CD4-positive, alpha-beta memory T cell (primary cell): ENCODE results near the gene KLRC2. TPM values are rescaled to one million over a fixed set of nuclear protein-coding genes. Genes with fewer than 3 reads are reported as not detected.
"Not testable (repeated sequence)": the region's sequence is repeated elsewhere in the genome, so short reads cannot be mapped to it uniquely, and the experiment has no call there.

Source experiments
- CTCF ChIA-PET: fragments of 350-600 bp; sonication (Branson Sonifier 250); formaldehyde crosslinking; loops from one replicate; lab custom pipeline; 2021; ENCODE audit warnings: inconsistent platforms; ENCODE audit not compliant: partially characterized antibody; lab: Charles Lee
- POLR2A ChIA-PET: fragments of 350-600 bp; sonication (Branson Sonifier 250); formaldehyde crosslinking; loops from one replicate; lab custom pipeline; 2021; ENCODE audit not compliant: partially characterized antibody; lab: Charles Lee
- DNase-seq, 5 donors: peaks; one replicate each; pipeline versions ENCODE4 v3.0.0 to v3.0.0-alpha.2; 2020 to 2022; ENCODE audit warnings: mixed read lengths in 1 of 5
- H3K27ac ChIP-seq: one replicate; pipeline ENCODE4 v1.7.0; 2013; ENCODE audit warnings: low read depth, low read length
- H3K27me3 ChIP-seq: 2 replicates; pipeline ENCODE4 v1.7.0; 2013; ENCODE audit warnings: mild to moderate bottlenecking, low read length, moderate library complexity; ENCODE audit not compliant: insufficient read depth
- H3K36me3 ChIP-seq: 2 replicates; pipeline ENCODE4 v1.7.0; 2013; ENCODE audit warnings: mild to moderate bottlenecking, low read length, moderate library complexity; ENCODE audit not compliant: insufficient read depth
- H3K4me1 ChIP-seq: 2 replicates; pipeline ENCODE4 v1.7.0; 2013; ENCODE audit warnings: mild to moderate bottlenecking, low read length, moderate library complexity; ENCODE audit not compliant: insufficient read depth
- H3K4me3 ChIP-seq, 2 donors: one replicate each; pipeline ENCODE4 v1.7.0; 2013; ENCODE audit warnings: low read length in 2 of 2, mild to moderate bottlenecking in 1 of 2
- H3K9me3 ChIP-seq, 2 donors: one replicate each; pipeline ENCODE4 v1.7.0; 2013; ENCODE audit warnings: low read length in 2 of 2, control low read depth in 1 of 2; ENCODE audit not compliant: control insufficient read depth in 1 of 2
- H3K27ac Mint-ChIP-seq, 7 donors: one replicate each; pipeline ENCODE4 v1.8.0; 2020 to 2021; ENCODE audit warnings: mixed read lengths in 7 of 7, mild to moderate bottlenecking in 6 of 7, inconsistent platforms in 3 of 7, moderate library complexity in 3 of 7
- H3K27me3 Mint-ChIP-seq, 2 donors: one replicate each; pipeline ENCODE4 v1.8.0; 2020 to 2021; ENCODE audit warnings: mixed read lengths in 2 of 2
- H3K36me3 Mint-ChIP-seq, 2 donors: one replicate each; pipeline ENCODE4 v1.8.0; 2020 to 2021; ENCODE audit warnings: mixed read lengths in 2 of 2, inconsistent platforms in 1 of 2, mild to moderate bottlenecking in 1 of 2
- H3K4me1 Mint-ChIP-seq, 4 donors: one replicate each; pipeline ENCODE4 v1.8.0; 2020 to 2021; ENCODE audit warnings: mixed read lengths in 4 of 4, mild to moderate bottlenecking in 1 of 4
- H3K4me3 Mint-ChIP-seq, 8 donors: one replicate each; pipeline ENCODE4 v1.8.0; 2020 to 2021; ENCODE audit warnings: mixed read lengths in 8 of 8, mild to moderate bottlenecking in 7 of 8, moderate library complexity in 6 of 8, inconsistent platforms in 3 of 8
- H3K9me3 Mint-ChIP-seq, 8 donors: one replicate each; pipeline ENCODE4 v1.8.0; 2020 to 2021; ENCODE audit warnings: mixed read lengths in 8 of 8, mild to moderate bottlenecking in 5 of 8, inconsistent platforms in 3 of 8, moderate library complexity in 1 of 8
- intact Hi-C: fragments of 100-400 bp; cut with micrococcal nuclease; formaldehyde crosslinking; loops from one replicate; pipeline ENCODE4 v1.15.1; 2023
- polyA plus RNA-seq, 2 donors: library from polyadenylated mRNA; unstranded; fragments of 300-500 nt; fragmentation: Illumina TruSeq; gene quantifications; one replicate each; pipeline ENCODE4 v1.2.3, GENCODE V29; 2021
- total RNA-seq, 2 experiments: library from RNA; stranded (reverse); gene quantifications; one replicate each; pipeline ENCODE4 v1.2.3, GENCODE V29; 2021

Gene KLRC2
- total RNA-seq (not detected), polyA plus RNA-seq (not detected)

- H3K4me1 Mint-ChIP-seq, H3K27me3 ChIP-seq, H3K4me3 ChIP-seq, intact Hi-C loops, H3K27ac Mint-ChIP-seq, H3K27me3 Mint-ChIP-seq, DNase-seq, H3K4me3 Mint-ChIP-seq, H3K36me3 Mint-ChIP-seq, H3K4me1 ChIP-seq, H3K9me3 Mint-ChIP-seq, CTCF ChIA-PET, H3K36me3 ChIP-seq, H3K27ac ChIP-seq, H3K9me3 ChIP-seq, POLR2A ChIA-PET: not testable (repeated sequence)
Measured at GRCh38 chr12:10435816-10436215, at the start of gene KLRC2. KLRC2 (minus strand) TSS chr12:10436010; CDS start chr12:10435986, 24 bp downstream.

GRCh38 chr12:10481901-10482300, 46.1 kb upstream of the KLRC2 start:
- H3K27me3 ChIP-seq, H3K4me3 ChIP-seq, DNase-seq, H3K9me3 ChIP-seq, H3K4me1 ChIP-seq, intact Hi-C loops, H3K27ac ChIP-seq, H3K36me3 ChIP-seq, POLR2A ChIA-PET, H3K4me3 Mint-ChIP-seq, H3K36me3 Mint-ChIP-seq, H3K27ac Mint-ChIP-seq, CTCF ChIA-PET, H3K4me1 Mint-ChIP-seq: not testable (repeated sequence)
- Mint-ChIP-seq H3K9me3 (peaks cover 0 to 13% (median 4%) of the 10 kb centered on the region in 8 donors), H3K27me3 (peaks cover 12 to 18% of the 10 kb centered on the region in 2 donors)

- H3K4me1 Mint-ChIP-seq, DNase-seq, POLR2A ChIA-PET: not testable (repeated sequence)
Measured at GRCh38 chr12:10472808-10473207, 37.0 kb upstream of the KLRC2 start.

GRCh38 chr12:10469701-10470100, 33.9 kb upstream of the KLRC2 start:
- no peak for DNase-seq
- Histone ChIP-seq H3K27me3 (no peaks in the 10 kb centered on the region), H3K4me1 (no peaks in the 10 kb centered on the region), H3K36me3 (no peaks in the 10 kb centered on the region), H3K9me3 (no peaks in the 10 kb centered on the region), H3K4me3 (no peak overlapping the region), H3K27ac (no peak overlapping the region)
- no peak overlapping the region for H3K27ac Mint-ChIP-seq
- intact Hi-C loops: no loop called here
- H3K9me3 Mint-ChIP-seq: peaks cover 0 to 9% (median 5%) of the 10 kb centered on the region in 8 donors
- ChIA-PET POLR2A (no interaction called here), CTCF (no interaction called here)
- no peaks in the 10 kb centered on the region for H3K36me3 Mint-ChIP-seq
- H3K27me3 Mint-ChIP-seq: peaks cover 14 to 18% of the 10 kb centered on the region in 2 donors
- no peak overlapping the region for H3K4me3 Mint-ChIP-seq
- H3K4me1 Mint-ChIP-seq: no peaks in the 10 kb centered on the region

More at GRCh38 chr12:10472808-10473207, 37.0 kb upstream of the KLRC2 start:
- H3K36me3 Mint-ChIP-seq, H3K27ac Mint-ChIP-seq, H3K36me3 ChIP-seq, H3K4me3 Mint-ChIP-seq, CTCF ChIA-PET, H3K27me3 ChIP-seq, H3K9me3 Mint-ChIP-seq, H3K4me3 ChIP-seq, H3K27ac ChIP-seq, H3K9me3 ChIP-seq, intact Hi-C loops, H3K4me1 ChIP-seq: not testable (repeated sequence)
- H3K27me3 Mint-ChIP-seq: peaks cover 3 to 14% of the 10 kb centered on the region in 2 donors

GRCh38 chr12:10466311-10466710, 30.5 kb upstream of the KLRC2 start:
- no peak overlapping the region for H3K4me3 Mint-ChIP-seq
- H3K9me3 Mint-ChIP-seq: peaks cover 0 to 20% (median 3%) of the 10 kb centered on the region in 8 donors
- POLR2A ChIA-PET: no interaction called here

GRCh38 chr12:10457760-10458159, 21.9 kb upstream of the KLRC2 start:
- peaks cover 0 to 4% of the 10 kb centered on the region in 2 donors for H3K36me3 Mint-ChIP-seq
- CTCF ChIA-PET: no interaction called here

More at GRCh38 chr12:10466311-10466710, 30.5 kb upstream of the KLRC2 start:
- Histone ChIP-seq H3K27ac (no peak overlapping the region), H3K9me3 (no peaks in the 10 kb centered on the region), H3K27me3 (no peaks in the 10 kb centered on the region), H3K36me3 (no peaks in the 10 kb centered on the region), H3K4me3 (no peak overlapping the region), H3K4me1 (no peaks in the 10 kb centered on the region)
- no peak for DNase-seq
- no peaks in the 10 kb centered on the region for H3K36me3 Mint-ChIP-seq
- intact Hi-C loops: no loop called here
- H3K27me3 Mint-ChIP-seq: peaks cover 26 to 34% of the 10 kb centered on the region in 2 donors
- H3K27ac Mint-ChIP-seq: no peak overlapping the region
- CTCF ChIA-PET: no interaction called here
- no peaks in the 10 kb centered on the region for H3K4me1 Mint-ChIP-seq

GRCh38 chr12:10456856-10457255, 21.0 kb upstream of the KLRC2 start:
- H3K4me1 ChIP-seq: no peaks in the 10 kb centered on the region
- Mint-ChIP-seq H3K9me3 (peaks cover 13 to 53% (median 27%) of the 10 kb centered on the region in 8 donors), H3K36me3 (peaks cover 0 to 4% of the 10 kb centered on the region in 2 donors), H3K27me3 (peaks cover 2% of the 10 kb centered on the region in 2 donors), H3K27ac (no peak overlapping the region), H3K4me1 (no peaks in the 10 kb centered on the region), H3K4me3 (no peak overlapping the region)
- ChIA-PET POLR2A (no interaction called here), CTCF (no interaction called here)
- H3K27ac ChIP-seq: no peak overlapping the region
- H3K27me3 ChIP-seq: no peaks in the 10 kb centered on the region
- no peak for DNase-seq
- intact Hi-C loops: no loop called here
- H3K4me3 ChIP-seq: no peak overlapping the region
- H3K36me3 ChIP-seq: no peaks in the 10 kb centered on the region
- H3K9me3 ChIP-seq: peaks cover 0 to 11% of the 10 kb centered on the region in 2 donors

More at GRCh38 chr12:10457760-10458159, 21.9 kb upstream of the KLRC2 start:
- H3K27ac ChIP-seq: no peak overlapping the region
- intact Hi-C loops: no loop called here
- H3K9me3 ChIP-seq: peaks cover 0 to 11% of the 10 kb centered on the region in 2 donors
- Mint-ChIP-seq H3K27ac (no peak overlapping the region), H3K4me3 (no peak overlapping the region), H3K9me3 (peaks cover 14 to 55% (median 28%) of the 10 kb centered on the region in 8 donors), H3K27me3 (peaks cover 3 to 6% of the 10 kb centered on the region in 2 donors), H3K4me1 (no peaks in the 10 kb centered on the region)
- H3K4me3 ChIP-seq: no peak overlapping the region
- DNase-seq: no peak
- no peaks in the 10 kb centered on the region for H3K4me1 ChIP-seq
- POLR2A ChIA-PET: no interaction called here
- no peaks in the 10 kb centered on the region for H3K36me3 ChIP-seq
- no peaks in the 10 kb centered on the region for H3K27me3 ChIP-seq
